Spleen (tissue), 7 donors: ENCODE measurements around the gene TFDP3.

Experiments used
- POLR2A ChIP-seq, 3 donors: fragments of 450-650 bp; IDR thresholded peaks; one replicate each; pipeline ENCODE4 v1.5.1; 2017; ENCODE audit warnings: antibody characterized with exemption in 3 of 3, mild to moderate bottlenecking in 1 of 3
- POLR2AphosphoS5 ChIP-seq, 3 donors: sonication (generic); formaldehyde crosslinking; IDR thresholded peaks; one replicate each; pipeline ENCODE4 v1.5.1; 2017; ENCODE audit warnings: antibody characterized with exemption in 3 of 3
- TF ChIP-seq, protein P1 (sequence below), 11 experiments: fragments of 200-600 bp in 7 of 11; fragments of 450-650 bp in 4 of 11; sonication (generic) in 4 of 11; IDR thresholded peaks in 8 of 11; conservative IDR thresholded peaks in 3 of 11; 1 replicate in 7 of 11; 2 replicates in 4 of 11; pipeline versions ENCODE4 v1.4.0 to v1.8.0; 2016 to 2021; ENCODE audit warnings: antibody characterized with exemption in 11 of 11, inconsistent platforms in 4 of 11, mild to moderate bottlenecking in 1 of 11
- donor health status: DM: no; HTN: no; CAD: no; lungs with moderate emphysema.
- donor health status: DM: no; HTN: no; CAD: no.
- donor health status: DM: no; HTN: no; CAD: no.

DNA sequence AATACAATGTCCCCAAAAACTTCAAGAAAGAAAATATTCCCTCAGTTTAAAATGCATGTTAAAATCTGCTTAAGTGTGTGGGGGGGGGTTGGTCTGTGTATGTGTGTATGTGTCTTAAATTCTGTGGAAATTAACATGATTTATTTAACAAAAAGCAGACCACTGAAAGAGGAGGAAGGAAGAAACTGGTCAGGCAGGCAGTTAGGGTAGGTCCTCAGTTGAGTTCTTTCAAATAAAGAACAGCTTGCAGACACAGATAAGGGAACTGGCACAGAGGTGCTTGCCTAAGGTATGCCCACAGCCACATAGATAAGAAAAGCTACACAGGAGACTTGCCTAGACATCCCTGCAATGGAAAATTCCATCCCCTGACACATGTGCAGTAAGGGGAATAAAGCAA lies 28.8 kb upstream of the TFDP3 start:
- TF ChIP-seq, protein P1, sequence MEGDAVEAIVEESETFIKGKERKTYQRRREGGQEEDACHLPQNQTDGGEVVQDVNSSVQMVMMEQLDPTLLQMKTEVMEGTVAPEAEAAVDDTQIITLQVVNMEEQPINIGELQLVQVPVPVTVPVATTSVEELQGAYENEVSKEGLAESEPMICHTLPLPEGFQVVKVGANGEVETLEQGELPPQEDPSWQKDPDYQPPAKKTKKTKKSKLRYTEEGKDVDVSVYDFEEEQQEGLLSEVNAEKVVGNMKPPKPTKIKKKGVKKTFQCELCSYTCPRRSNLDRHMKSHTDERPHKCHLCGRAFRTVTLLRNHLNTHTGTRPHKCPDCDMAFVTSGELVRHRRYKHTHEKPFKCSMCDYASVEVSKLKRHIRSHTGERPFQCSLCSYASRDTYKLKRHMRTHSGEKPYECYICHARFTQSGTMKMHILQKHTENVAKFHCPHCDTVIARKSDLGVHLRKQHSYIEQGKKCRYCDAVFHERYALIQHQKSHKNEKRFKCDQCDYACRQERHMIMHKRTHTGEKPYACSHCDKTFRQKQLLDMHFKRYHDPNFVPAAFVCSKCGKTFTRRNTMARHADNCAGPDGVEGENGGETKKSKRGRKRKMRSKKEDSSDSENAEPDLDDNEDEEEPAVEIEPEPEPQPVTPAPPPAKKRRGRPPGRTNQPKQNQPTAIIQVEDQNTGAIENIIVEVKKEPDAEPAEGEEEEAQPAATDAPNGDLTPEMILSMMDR (IDR thresholded peaks at IDR 0.05 in 8 of 11, conservative IDR thresholded peaks at IDR 0.05 in 3 of 11): no peak
- TF ChIP-seq POLR2A (IDR thresholded peaks at IDR 0.05) (no peak), POLR2AphosphoS5 (IDR thresholded peaks at IDR 0.05) (no peak)
